Prostate gland (tissue), 2 donors: ENCODE results near the gene SPX. TPM values are rescaled to one million over a fixed set of nuclear protein-coding genes. Genes with fewer than 3 reads are reported as not detected.

ENCODE experiments used
- DNase-seq: peaks from one replicate; pipeline ENCODE4 v3.0.0-alpha.2; 2019; ENCODE audit warnings: low spot score
- H3K27ac ChIP-seq, 2 donors: fragments of 200-600 bp; sonication (generic); 2 replicates each; pipeline ENCODE4 v1.5.1; 2017 to 2019
- H3K27me3 ChIP-seq: fragments of 200-600 bp; sonication (generic); replicated peaks from 2 replicates; pipeline ENCODE4 v1.5.1; 2019; ENCODE audit not compliant: insufficient read depth
- H3K36me3 ChIP-seq, 2 donors: fragments of 200-600 bp; sonication (generic); 1 replicate in 1 of 2; 2 replicates in 1 of 2; pipeline versions ENCODE4 v1.5.1 to v1.8.1; 2017 to 2019
- H3K4me1 ChIP-seq: fragments of 200-600 bp; sonication (generic); replicated peaks from 2 replicates; pipeline ENCODE4 v1.5.1; 2019
- H3K4me3 ChIP-seq, 2 donors: fragments of 200-600 bp; sonication (generic); 2 replicates each; pipeline ENCODE4 v1.5.1; 2017 to 2019
- H3K9me3 ChIP-seq: fragments of 200-600 bp; sonication (generic); 2 replicates; pipeline ENCODE4 v1.5.1; 2017
- CTCF ChIP-seq, 4 experiments: fragments of 200-600 bp in 2 of 4; fragments of 450-650 bp in 2 of 4; sonication (generic) in 2 of 4; IDR thresholded peaks; 1 replicate in 3 of 4; 2 replicates in 1 of 4; pipeline ENCODE4 v1.5.1; 2016 to 2019; ENCODE audit warnings: antibody characterized with exemption in 4 of 4, mild to moderate bottlenecking in 2 of 4, moderate library complexity in 2 of 4
- POLR2A ChIP-seq: fragments of 450-650 bp; IDR thresholded peaks from one replicate; pipeline ENCODE4 v1.6.1; 2016; ENCODE audit warnings: antibody characterized with exemption, mild to moderate bottlenecking
- POLR2AphosphoS5 ChIP-seq: sonication (generic); formaldehyde crosslinking; IDR thresholded peaks from one replicate; pipeline ENCODE4 v1.6.1; 2017; ENCODE audit warnings: antibody characterized with exemption
- WGBS: methylation state at CpG from one replicate; pipeline ENCODE4 v1.1.5; 2018; 5-methylcytosine and 5-hydroxymethylcytosine counted together
- intact Hi-C: fragments of 100-400 bp; cut with DNase I; formaldehyde crosslinking; loops from one replicate; pipeline ENCODE4 v1.14.2; 2022
- total RNA-seq, 2 donors: library from RNA; depleted of rRNA; stranded (reverse); fragments of >200 nt; gene quantifications; one replicate each; pipeline ENCODE4 v1.1.0, GENCODE V29; 2016

The SPX gene
- total RNA-seq, 2 donors from 2014 or later = 0.51 TPM; not detected in 1

- Histone ChIP-seq H3K4me3 (peak overlapping the region in 1 of 2 donors; percentile 93), H3K9me3 (no peaks in the 10 kb centered on the region), H3K4me1 (peaks cover 10% of the 10 kb centered on the region), H3K36me3 (no peaks in the 10 kb centered on the region), H3K27ac (no peak overlapping the region), H3K27me3 (no peaks in the 10 kb centered on the region)
- WGBS = 73% methylated on average over 1 of the region's 1 CpG
- no peak for DNase-seq
- intact Hi-C loops = loop anchor here (5.0 kb wide), 1 partner anchor 154 kb away; the partner anchor contains the start of gene LDHB
- TF ChIP-seq POLR2AphosphoS5 (no peak), CTCF (IDR thresholded peaks at IDR 0.05) (no peak), POLR2A (no peak)
Measured at GRCh38 chr12:21502872-21503271, 23.2 kb upstream of the SPX start.

GRCh38 chr12:21505888-21506287 lies 20.2 kb upstream of the SPX start:
- H3K27ac ChIP-seq = no peak overlapping the region
- DNase-seq = no peak

GRCh38 chr12:21507849-21508248 lies 18.2 kb upstream of the SPX start:
- WGBS = 77% methylated on average over 2 of the region's 2 CpGs
- H3K27me3 ChIP-seq = no peaks in the 10 kb centered on the region
- peaks cover 6% of the 10 kb centered on the region for H3K4me1 ChIP-seq
- H3K4me3 ChIP-seq = no peak overlapping the region
- H3K36me3 ChIP-seq = no peaks in the 10 kb centered on the region
- intact Hi-C loops = no loop called here
- H3K9me3 ChIP-seq = no peaks in the 10 kb centered on the region
- H3K27ac ChIP-seq = no peak overlapping the region
- no peak for TF ChIP-seq POLR2AphosphoS5
- TF ChIP-seq CTCF (IDR thresholded peaks at IDR 0.05) = no peak
- no peak for TF ChIP-seq POLR2A
- no peak for DNase-seq

More at GRCh38 chr12:21505888-21506287, 20.2 kb upstream of the SPX start:
- no peaks in the 10 kb centered on the region for H3K27me3 ChIP-seq
- WGBS = 41% methylated on average over 2 of the region's 2 CpGs
- peaks cover 10% of the 10 kb centered on the region for H3K4me1 ChIP-seq
- no peak for TF ChIP-seq POLR2A
- no peak for TF ChIP-seq POLR2AphosphoS5
- TF ChIP-seq CTCF (IDR thresholded peaks at IDR 0.05) = no peak
- no peaks in the 10 kb centered on the region for H3K9me3 ChIP-seq
- intact Hi-C loops = no loop called here
- H3K36me3 ChIP-seq = no peaks in the 10 kb centered on the region
- H3K4me3 ChIP-seq = no peak overlapping the region

GRCh38 chr12:21509768-21510167 lies 16.3 kb upstream of the SPX start:
- no peak for TF ChIP-seq POLR2A
- no peak for TF ChIP-seq CTCF (IDR thresholded peaks at IDR 0.05)
- WGBS = 48% methylated on average over 2 of the region's 2 CpGs
- Histone ChIP-seq H3K4me1 (peaks cover 4% of the 10 kb centered on the region), H3K9me3 (no peaks in the 10 kb centered on the region), H3K27me3 (no peaks in the 10 kb centered on the region), H3K36me3 (peaks cover 0 to 7% of the 10 kb centered on the region in 2 donors), H3K4me3 (no peak overlapping the region), H3K27ac (no peak overlapping the region)
- intact Hi-C loops = no loop called here
- no peak for DNase-seq

- H3K36me3 ChIP-seq = peaks cover 0 to 7% of the 10 kb centered on the region in 2 donors
- WGBS = 97% methylated on average over 2 of the region's 2 CpGs
- H3K27me3 ChIP-seq = no peaks in the 10 kb centered on the region
- H3K27ac ChIP-seq = no peak overlapping the region
- intact Hi-C loops = no loop called here
- no peak overlapping the region for H3K4me3 ChIP-seq
- no peak for DNase-seq
- H3K4me1 ChIP-seq = no peaks in the 10 kb centered on the region
- no peaks in the 10 kb centered on the region for H3K9me3 ChIP-seq
- TF ChIP-seq POLR2AphosphoS5 = no peak
- TF ChIP-seq CTCF (IDR thresholded peaks at IDR 0.05) = no peak
- TF ChIP-seq POLR2A = no peak
Measured at GRCh38 chr12:21516281-21516680, 9.8 kb upstream of the SPX start.
